Prostate gland (tissue), 2 donors: ENCODE measurements around the gene MAPK1. TPM values are rescaled to one million over a fixed set of nuclear protein-coding genes. Genes with fewer than 3 reads are reported as not detected.
"Not testable (repeated sequence)": the region's sequence is repeated elsewhere in the genome, so short reads cannot be mapped to it uniquely, and the experiment has no call there.

Experiments used
- DNase-seq: peaks from one replicate; pipeline ENCODE4 v3.0.0-alpha.2; 2019; ENCODE audit warnings: low spot score
- H3K27ac ChIP-seq, 2 donors: fragments of 200-600 bp; sonication (generic); 2 replicates each; pipeline ENCODE4 v1.5.1; 2017 to 2019
- H3K27me3 ChIP-seq: fragments of 200-600 bp; sonication (generic); replicated peaks from 2 replicates; pipeline ENCODE4 v1.5.1; 2019; ENCODE audit not compliant: insufficient read depth
- H3K36me3 ChIP-seq, 2 donors: fragments of 200-600 bp; sonication (generic); 1 replicate in 1 of 2; 2 replicates in 1 of 2; pipeline versions ENCODE4 v1.5.1 to v1.8.1; 2017 to 2019
- H3K4me1 ChIP-seq: fragments of 200-600 bp; sonication (generic); replicated peaks from 2 replicates; pipeline ENCODE4 v1.5.1; 2019
- H3K4me3 ChIP-seq, 2 donors: fragments of 200-600 bp; sonication (generic); 2 replicates each; pipeline ENCODE4 v1.5.1; 2017 to 2019
- H3K9me3 ChIP-seq: fragments of 200-600 bp; sonication (generic); 2 replicates; pipeline ENCODE4 v1.5.1; 2017
- POLR2A ChIP-seq: fragments of 450-650 bp; IDR thresholded peaks from one replicate; pipeline ENCODE4 v1.6.1; 2016; ENCODE audit warnings: antibody characterized with exemption, mild to moderate bottlenecking
- POLR2AphosphoS5 ChIP-seq: sonication (generic); formaldehyde crosslinking; IDR thresholded peaks from one replicate; pipeline ENCODE4 v1.6.1; 2017; ENCODE audit warnings: antibody characterized with exemption
- WGBS: methylation state at CpG from one replicate; pipeline ENCODE4 v1.1.5; 2018; 5-methylcytosine and 5-hydroxymethylcytosine counted together
- intact Hi-C: fragments of 100-400 bp; cut with DNase I; formaldehyde crosslinking; loops from one replicate; pipeline ENCODE4 v1.14.2; 2022
- total RNA-seq, 2 donors: library from RNA; depleted of rRNA; stranded (reverse); fragments of >200 nt; gene quantifications; one replicate each; pipeline ENCODE4 v1.1.0, GENCODE V29; 2016
- TF ChIP-seq, protein P1 (sequence below), 4 experiments: fragments of 200-600 bp in 2 of 4; fragments of 450-650 bp in 2 of 4; sonication (generic) in 2 of 4; IDR thresholded peaks; 1 replicate in 3 of 4; 2 replicates in 1 of 4; pipeline ENCODE4 v1.5.1; 2016 to 2019; ENCODE audit warnings: antibody characterized with exemption in 4 of 4, mild to moderate bottlenecking in 2 of 4, moderate library complexity in 2 of 4

Gene MAPK1
- total RNA-seq, 2 donors from 2014 or later, result 89.6 to 92.1 TPM

DNA sequence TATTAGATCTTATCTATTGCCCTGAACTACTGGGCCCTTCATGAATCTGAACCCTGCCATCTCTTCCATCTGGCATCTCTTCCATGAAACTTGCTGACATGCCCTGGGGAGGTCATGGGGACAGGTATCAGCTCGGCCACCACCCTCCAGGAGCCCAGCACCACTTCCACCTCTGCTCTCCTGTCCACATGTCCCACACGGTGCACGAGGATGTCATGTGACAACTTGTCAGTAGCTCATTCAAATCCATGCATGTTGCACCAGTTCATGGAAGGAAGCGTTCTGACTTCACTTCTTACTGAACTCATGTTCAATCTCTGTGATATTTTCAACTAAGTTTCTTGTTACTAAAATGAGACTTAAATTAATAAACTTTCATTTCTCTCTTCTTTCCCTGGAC, 148.4 kb downstream of the MAPK1 start:
- DNase-seq, result no peak
- intact Hi-C loops, result no loop called here
- WGBS, result 58% methylated on average over 4 of the region's 4 CpGs

DNA sequence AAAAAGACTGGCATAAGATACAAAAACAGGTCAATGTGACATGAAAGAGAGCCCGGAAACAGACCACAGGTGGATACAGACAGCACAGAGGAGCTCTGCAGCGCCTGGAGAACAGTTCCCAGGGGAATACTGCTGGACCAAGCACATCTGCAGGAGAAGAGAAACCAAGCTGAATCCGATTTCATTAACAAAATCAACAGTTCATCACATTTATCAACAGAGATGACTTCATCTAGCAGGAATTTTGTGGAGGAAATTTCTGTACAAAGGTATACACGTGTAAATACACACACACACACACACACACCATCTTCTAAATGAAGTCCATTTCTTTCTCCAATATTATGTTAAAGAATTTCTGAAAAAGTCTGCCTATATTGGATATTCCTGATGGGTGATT, 148.9 kb downstream of the MAPK1 start:
- Histone ChIP-seq H3K4me3 (no peak overlapping the region), H3K27ac (no peak overlapping the region), H3K4me1 (no peaks in the 10 kb centered on the region), H3K27me3 (no peaks in the 10 kb centered on the region), H3K9me3 (no peaks in the 10 kb centered on the region), H3K36me3 (no peaks in the 10 kb centered on the region)
- DNase-seq, result no peak
- TF ChIP-seq POLR2A (no peak), POLR2AphosphoS5 (no peak)
- TF ChIP-seq, protein P1, sequence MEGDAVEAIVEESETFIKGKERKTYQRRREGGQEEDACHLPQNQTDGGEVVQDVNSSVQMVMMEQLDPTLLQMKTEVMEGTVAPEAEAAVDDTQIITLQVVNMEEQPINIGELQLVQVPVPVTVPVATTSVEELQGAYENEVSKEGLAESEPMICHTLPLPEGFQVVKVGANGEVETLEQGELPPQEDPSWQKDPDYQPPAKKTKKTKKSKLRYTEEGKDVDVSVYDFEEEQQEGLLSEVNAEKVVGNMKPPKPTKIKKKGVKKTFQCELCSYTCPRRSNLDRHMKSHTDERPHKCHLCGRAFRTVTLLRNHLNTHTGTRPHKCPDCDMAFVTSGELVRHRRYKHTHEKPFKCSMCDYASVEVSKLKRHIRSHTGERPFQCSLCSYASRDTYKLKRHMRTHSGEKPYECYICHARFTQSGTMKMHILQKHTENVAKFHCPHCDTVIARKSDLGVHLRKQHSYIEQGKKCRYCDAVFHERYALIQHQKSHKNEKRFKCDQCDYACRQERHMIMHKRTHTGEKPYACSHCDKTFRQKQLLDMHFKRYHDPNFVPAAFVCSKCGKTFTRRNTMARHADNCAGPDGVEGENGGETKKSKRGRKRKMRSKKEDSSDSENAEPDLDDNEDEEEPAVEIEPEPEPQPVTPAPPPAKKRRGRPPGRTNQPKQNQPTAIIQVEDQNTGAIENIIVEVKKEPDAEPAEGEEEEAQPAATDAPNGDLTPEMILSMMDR (IDR thresholded peaks at IDR 0.05), result no peak
- WGBS, result 64% methylated on average over 4 of the region's 4 CpGs
- intact Hi-C loops, result no loop called here

More for the DNA sequence above, 148.4 kb downstream of the MAPK1 start:
- Histone ChIP-seq H3K9me3 (no peaks in the 10 kb centered on the region), H3K27ac (no peak overlapping the region), H3K36me3 (no peaks in the 10 kb centered on the region), H3K4me3 (no peak overlapping the region), H3K27me3 (no peaks in the 10 kb centered on the region), H3K4me1 (no peaks in the 10 kb centered on the region)
- TF ChIP-seq POLR2AphosphoS5 (no peak), POLR2A (no peak)
- TF ChIP-seq, protein P1 (IDR thresholded peaks at IDR 0.05), result no peak

DNA sequence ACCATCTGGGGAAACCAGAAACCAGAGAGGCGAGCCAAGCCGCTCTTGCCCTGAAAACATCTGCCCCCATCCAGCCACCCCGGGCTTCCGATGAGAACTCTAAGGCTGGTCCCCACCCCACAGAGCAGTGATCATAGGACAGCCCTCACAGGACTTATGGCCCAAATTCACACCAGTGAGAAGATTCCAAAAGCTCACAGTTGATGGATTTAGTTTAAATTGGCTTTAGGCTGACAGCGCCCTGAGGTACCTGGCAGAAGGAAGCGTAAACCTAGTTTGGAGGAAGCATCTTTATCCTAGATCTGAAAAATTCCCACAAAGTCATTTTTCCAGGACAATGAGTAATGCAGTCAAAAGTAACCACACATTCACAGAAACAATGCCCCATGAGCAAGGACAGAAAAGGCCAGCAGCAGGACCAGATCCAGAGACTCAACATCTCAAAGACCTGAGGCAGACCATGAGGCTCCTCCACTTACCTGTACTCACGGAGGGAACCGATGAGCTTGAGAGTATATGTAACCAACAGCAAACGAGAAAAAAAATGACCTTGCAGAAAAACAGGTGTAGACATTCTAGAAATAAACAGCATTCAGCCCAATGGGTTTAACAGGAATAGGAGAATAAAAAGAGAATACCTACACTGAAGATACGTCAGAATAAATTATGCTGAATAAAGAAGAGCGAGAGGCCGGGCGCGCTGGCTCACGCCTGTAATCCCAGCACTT, 150.9 kb downstream of the MAPK1 start:
- DNase-seq, H3K27ac ChIP-seq, H3K27me3 ChIP-seq, H3K9me3 ChIP-seq, H3K4me1 ChIP-seq, intact Hi-C loops, H3K4me3 ChIP-seq, H3K36me3 ChIP-seq: not testable (repeated sequence)
- WGBS, result 87% methylated on average over 15 of the region's 15 CpGs

DNA sequence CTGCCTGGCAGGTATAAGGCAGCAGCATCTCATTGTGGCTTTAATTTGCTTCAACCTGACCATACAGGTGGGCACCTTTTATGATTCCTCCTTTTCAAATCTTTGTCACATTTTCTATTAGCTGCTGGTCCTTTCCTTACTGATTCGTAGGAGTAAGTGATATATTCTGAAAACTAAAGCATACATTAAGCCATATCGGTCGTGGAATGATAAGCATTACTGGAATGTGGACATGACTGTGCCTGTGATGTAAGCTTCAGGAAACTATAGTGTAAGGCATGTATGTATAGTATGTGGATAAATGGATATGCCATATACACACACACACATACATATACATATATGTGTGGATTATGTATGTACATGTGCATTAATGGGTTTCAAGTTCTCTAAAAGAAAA, 152.7 kb downstream of the MAPK1 start:
- Histone ChIP-seq H3K4me3 (no peak overlapping the region), H3K27ac (no peak overlapping the region), H3K36me3 (no peaks in the 10 kb centered on the region), H3K27me3 (no peaks in the 10 kb centered on the region), H3K4me1 (no peaks in the 10 kb centered on the region), H3K9me3 (no peaks in the 10 kb centered on the region)
- TF ChIP-seq POLR2AphosphoS5 (no peak), POLR2A (no peak)
- TF ChIP-seq, protein P1 (IDR thresholded peaks at IDR 0.05), result no peak
- 83% methylated on average over 3 of the region's 3 CpGs for WGBS
- intact Hi-C loops, result no loop called here
- no peak for DNase-seq

DNA sequence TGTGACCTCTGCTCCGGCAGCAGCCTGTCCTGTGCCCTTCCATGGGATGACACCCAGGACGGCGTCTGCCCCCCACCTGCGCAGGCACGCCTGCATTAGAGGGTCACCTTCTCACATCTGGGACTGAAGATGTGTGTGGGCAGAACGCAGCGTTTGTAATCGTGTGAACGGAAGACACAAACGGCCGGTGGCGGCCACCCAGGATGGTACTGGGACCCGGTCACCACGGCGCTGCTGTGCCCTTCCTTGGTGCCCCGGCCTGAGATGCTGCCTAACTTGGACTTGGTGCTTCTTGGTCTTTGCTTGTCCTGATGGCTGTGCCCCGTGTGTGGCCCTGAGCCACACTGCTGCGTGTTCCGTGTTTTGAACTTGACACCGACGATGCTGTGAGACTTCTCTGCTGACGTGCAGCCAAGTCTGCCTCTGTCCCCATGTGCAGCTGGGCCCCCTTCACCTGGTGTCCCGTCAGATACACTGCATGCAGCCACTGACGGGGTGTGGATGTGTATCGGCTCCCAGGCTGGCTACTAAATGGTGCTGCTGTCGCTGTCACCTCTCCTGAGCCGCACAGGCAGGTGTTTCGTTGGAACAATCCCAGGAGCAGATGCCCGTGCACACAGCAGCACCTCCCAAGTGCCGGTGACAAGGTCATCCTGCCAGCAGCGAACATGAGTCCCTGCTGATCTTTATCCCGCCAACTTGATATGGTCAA, 153.2 kb downstream of the MAPK1 start:
- Histone ChIP-seq H3K4me1 (no peaks in the 10 kb centered on the region), H3K27me3 (no peaks in the 10 kb centered on the region), H3K4me3 (no peak overlapping the region), H3K9me3 (no peaks in the 10 kb centered on the region), H3K27ac (no peak overlapping the region), H3K36me3 (no peaks in the 10 kb centered on the region)
- intact Hi-C loops, result no loop called here
- WGBS, result 79% methylated on average over 31 of the region's 32 CpGs
- DNase-seq, result no peak
- no peak for TF ChIP-seq POLR2A
- TF ChIP-seq POLR2AphosphoS5, result no peak
- TF ChIP-seq, protein P1 (IDR thresholded peaks at IDR 0.05), result no peak
